Right lobe of liver (tissue), 6 donors: ENCODE measurements around the gene AIG1. TPM values are rescaled to one million over a fixed set of nuclear protein-coding genes. Genes with fewer than 3 reads are reported as not detected.

Source experiments
- ATAC-seq, 4 donors: fragments of 200-7000 bp; cut with Tn5 transposase; one replicate each; pipeline ENCODE4 v1.9.1; 2020; ENCODE audit warnings: mild to moderate bottlenecking in 4 of 4, moderate library complexity in 4 of 4
- DNase-seq, 3 donors: peaks; one replicate each; pipeline ENCODE4 v3.0.0-alpha.2; 2020
- H3K27ac ChIP-seq, 3 donors: fragments of 200-600 bp; one replicate each; pipeline ENCODE4 v1.8.0; 2022
- H3K27me3 ChIP-seq, 2 donors: fragments of 200-600 bp; one replicate each; pipeline ENCODE4 v1.8.0; 2022
- H3K36me3 ChIP-seq, 4 donors: fragments of 200-600 bp; sonication (generic) in 1 of 4; one replicate each; pipeline versions ENCODE4 v1.5.1 to v1.8.0; 2017 to 2022; ENCODE audit warnings: control low read depth in 1 of 4
- H3K4me1 ChIP-seq, 4 donors: fragments of 200-600 bp; sonication (generic) in 1 of 4; one replicate each; pipeline versions ENCODE4 v1.5.1 to v1.8.0; 2017 to 2022; ENCODE audit warnings: control low read depth in 1 of 4
- H3K4me3 ChIP-seq, 3 donors: fragments of 200-600 bp; one replicate each; pipeline ENCODE4 v1.8.0; 2022
- H3K9me3 ChIP-seq, 4 donors: fragments of 200-600 bp; sonication (generic) in 1 of 4; one replicate each; pipeline versions ENCODE4 v1.5.1 to v1.8.0; 2017 to 2022; ENCODE audit warnings: control low read depth in 1 of 4
- CTCF ChIP-seq, 4 donors: fragments of 200-600 bp in 3 of 4; fragments of 450-650 bp in 1 of 4; IDR thresholded peaks; one replicate each; pipeline versions ENCODE4 v1.5.1 to v1.8.0; 2016 to 2022; ENCODE audit warnings: antibody characterized with exemption in 4 of 4, mild to moderate bottlenecking in 2 of 4
- POLR2A ChIP-seq: fragments of 450-650 bp; IDR thresholded peaks from one replicate; pipeline ENCODE4 v1.6.1; 2017; ENCODE audit warnings: antibody characterized with exemption, mild to moderate bottlenecking
- WGBS: methylation state at CpG from one replicate; pipeline ENCODE4 v1.1.6; 2018; ENCODE audit warnings: low coverage, low lambda C conversion rate; ENCODE audit not compliant: insufficient coverage; ENCODE audit errors: missing lambda C conversion rate; 5-methylcytosine and 5-hydroxymethylcytosine counted together
- intact Hi-C, 2 donors: fragments of 100-400 bp; cut with DNase I; formaldehyde crosslinking; loops; one replicate each; pipeline versions ENCODE4 v1.11.2 to v1.14.1; 2022
- total RNA-seq, 6 experiments: library from RNA; depleted of rRNA in 2 of 6; stranded (reverse); fragments of >200 nt in 2 of 6; fragmentation: NEBNext Ultra II Directional in 3 of 6; extraction: Animal tissue kit (Norgen Biotek cat#: 25700) in 3 of 6; gene quantifications; one replicate each; pipeline versions ENCODE4 v1.1.0 to v1.2.4, GENCODE V29; 2016 to 2023
- donor health status: DM: no; HTN: yes; CAD: no.
- donor health status: DM: no; HTN: no; CAD: no.
- donor health status: DM: no; HTN: no; CAD: no.
- donor health status: DM: no; HTN: yes; CAD: no.
- donor health status: DM: no; HTN: yes; CAD: no.

Gene AIG1
- total RNA-seq, 6 experiments from 2014 or later = 81.4 to 151 (median 111) TPM

- Histone ChIP-seq H3K27me3 (no peaks in the 10 kb centered on the region), H3K4me1 (no peaks in the 10 kb centered on the region), H3K9me3 (no peaks in the 10 kb centered on the region), H3K36me3 (peaks cover 0 to 30% (median 3%) of the 10 kb centered on the region in 4 donors), H3K27ac (no peak overlapping the region), H3K4me3 (no peak overlapping the region)
- TF ChIP-seq CTCF (IDR thresholded peaks at IDR 0.05) = no peak
- TF ChIP-seq POLR2A = no peak
- no peak for DNase-seq
- intact Hi-C loops = no loop called here
- peak in 2 of 4 donors; percentile 33 to 53 for ATAC-seq
Measured at GRCh38 chr6:143183666-143184065, 123.0 kb downstream of the AIG1 start.

GRCh38 chr6:143185288-143185687 lies 124.6 kb downstream of the AIG1 start:
- DNase-seq (no peak), ATAC-seq (no peak)
- peaks cover 0 to 30% (median 3%) of the 10 kb centered on the region in 4 donors for H3K36me3 ChIP-seq
- H3K27ac ChIP-seq = no peak overlapping the region
- no peak for TF ChIP-seq CTCF (IDR thresholded peaks at IDR 0.05)
- TF ChIP-seq POLR2A = no peak
- no peaks in the 10 kb centered on the region for H3K9me3 ChIP-seq
- H3K4me1 ChIP-seq = no peaks in the 10 kb centered on the region
- no peaks in the 10 kb centered on the region for H3K27me3 ChIP-seq
- intact Hi-C loops = no loop called here
- 86% methylated on average over 2 of the region's 2 CpGs for WGBS
- H3K4me3 ChIP-seq = no peak overlapping the region

- 77% methylated on average over 7 of the region's 8 CpGs for WGBS
- TF ChIP-seq POLR2A = no peak
- no peak for TF ChIP-seq CTCF (IDR thresholded peaks at IDR 0.05)
- DNase-seq = no peak
Measured at GRCh38 chr6:143187238-143187923, 126.7 kb downstream of the AIG1 start.

GRCh38 chr6:143188292-143188691 lies 127.6 kb downstream of the AIG1 start:
- Histone ChIP-seq H3K4me3 (no peak overlapping the region), H3K27me3 (no peaks in the 10 kb centered on the region), H3K36me3 (peaks cover 0 to 30% (median 0%) of the 10 kb centered on the region in 4 donors), H3K27ac (no peak overlapping the region), H3K9me3 (no peaks in the 10 kb centered on the region), H3K4me1 (no peaks in the 10 kb centered on the region)
- no peak for DNase-seq
- TF ChIP-seq POLR2A (no peak), CTCF (IDR thresholded peaks at IDR 0.05) (no peak)
- no peak for ATAC-seq
- 100% methylated on average over 1 of the region's 2 CpGs for WGBS
- intact Hi-C loops = no loop called here

More at GRCh38 chr6:143187238-143187923, 126.7 kb downstream of the AIG1 start:
- ATAC-seq = no peak
- no peaks in the 10 kb centered on the region for H3K4me1 ChIP-seq
- peaks cover 0 to 30% (median 0%) of the 10 kb centered on the region in 4 donors for H3K36me3 ChIP-seq
- H3K27me3 ChIP-seq = no peaks in the 10 kb centered on the region
- no peak overlapping the region for H3K4me3 ChIP-seq
- intact Hi-C loops = no loop called here
- H3K27ac ChIP-seq = no peak overlapping the region
- no peaks in the 10 kb centered on the region for H3K9me3 ChIP-seq

- ATAC-seq = no peak
- H3K4me1 ChIP-seq = no peaks in the 10 kb centered on the region
- intact Hi-C loops = no loop called here
- H3K9me3 ChIP-seq = no peaks in the 10 kb centered on the region
- H3K27ac ChIP-seq = no peak overlapping the region
- H3K27me3 ChIP-seq = no peaks in the 10 kb centered on the region
- no peak for DNase-seq
- H3K36me3 ChIP-seq = peaks cover 0 to 20% (median 0%) of the 10 kb centered on the region in 4 donors
- TF ChIP-seq CTCF (IDR thresholded peaks at IDR 0.05) (no peak), POLR2A (no peak)
- no peak overlapping the region for H3K4me3 ChIP-seq
Measured at GRCh38 chr6:143191361-143191760, 130.7 kb downstream of the AIG1 start.
